OCI-LY3 (cell line): ENCODE results near the gene LSG1.
A peak's percentile ranks its signal among the peaks of the same experiment; 100 is the strongest.

Experiments
- H2AFZ ChIP-seq: fragments of 200-600, 300-600 bp; shearing (Covaris generic); 2 replicates; pipeline ENCODE4 v1.6.0; 2014; ENCODE audit warnings: antibody characterized with exemption, low read depth, low read length
- H3K27ac ChIP-seq: fragments of 200-600, 300-600 bp; sonication (generic); 2 replicates; pipeline ENCODE4 v1.5.1; 2014; ENCODE audit warnings: mild to moderate bottlenecking, low read length, moderate library complexity, mixed read lengths
- H3K27me3 ChIP-seq: fragments of 200-600, 300-600 bp; sonication (generic); 2 replicates; pipeline ENCODE4 v1.6.1; 2014; ENCODE audit warnings: low read depth, low read length, mixed read lengths
- H3K36me3 ChIP-seq: fragments of 200-600, 300-600 bp; sonication (generic); replicated peaks from 2 replicates; pipeline ENCODE3; 2014; ENCODE audit warnings: low read depth, low read length, mixed read lengths
- H3K4me1 ChIP-seq: fragments of 300-600, 200-600 bp; sonication (generic); 2 replicates; pipeline ENCODE4 v1.6.1; 2014; ENCODE audit warnings: low read length, mixed read lengths
- H3K4me2 ChIP-seq: fragments of 200-600, 300-600 bp; sonication (generic); 2 replicates; pipeline ENCODE4 v1.6.1; 2014; ENCODE audit warnings: low read length, mixed read lengths
- H3K4me3 ChIP-seq: fragments of 300-600, 200-600 bp; sonication (generic); 2 replicates; pipeline ENCODE4 v1.5.1; 2014; ENCODE audit warnings: antibody characterized with exemption, mild to moderate bottlenecking, low read length, moderate library complexity
- H3K79me2 ChIP-seq: fragments of 300-600, 200-600 bp; shearing (Covaris generic); 2 replicates; pipeline ENCODE4 v1.6.1; 2014; ENCODE audit warnings: mild to moderate bottlenecking, low read length, mixed read lengths
- H3K9ac ChIP-seq: fragments of 300-600, 200-600 bp; shearing (Covaris generic); 2 replicates; pipeline ENCODE4 v1.6.0; 2014; ENCODE audit warnings: mild to moderate bottlenecking, low read length, moderate library complexity
- H3K9me3 ChIP-seq: fragments of 200-600, 300-600 bp; shearing (Covaris generic); 2 replicates; pipeline ENCODE4 v1.6.1; 2014; ENCODE audit warnings: low read length, mixed read lengths; ENCODE audit not compliant: insufficient read depth
- H4K20me1 ChIP-seq: fragments of 200-600, 300-600 bp; sonication (generic); 2 replicates; pipeline ENCODE4 v1.6.1; 2016; ENCODE audit warnings: low read length, mixed read lengths; ENCODE audit not compliant: insufficient read depth
- CTCF ChIP-seq: fragments of 200-600, 300-600 bp; sonication (generic); IDR thresholded peaks from 2 replicates; pipeline ENCODE4 v1.5.1; 2014; ENCODE audit warnings: antibody characterized with exemption, low read length, low read depth
- EZH2phosphoT487 ChIP-seq: fragments of 200-600 bp; shearing (Covaris generic); IDR thresholded peaks from 2 replicates; pipeline ENCODE4 v1.6.1; 2018; ENCODE audit warnings: antibody characterized with exemption, mixed run types, low read depth

Gene LSG1

GRCh38 chr3:194637066-194637465 is 34.9 kb downstream of the LSG1 start:
- Histone ChIP-seq H3K79me2 (no peaks in the 10 kb centered on the region), H2AFZ (no peak overlapping the region), H3K27ac (no peak overlapping the region), H3K4me1 (peaks cover 4% of the 10 kb centered on the region; the same call in 1 of the 2 replicates), H3K4me2 (no peak overlapping the region), H3K9me3 (no peaks in the 10 kb centered on the region), H3K4me3 (no peak overlapping the region), H3K27me3 (no peaks in the 10 kb centered on the region), H3K9ac (no peak overlapping the region), H3K36me3 (peaks cover 17% of the 10 kb centered on the region), H4K20me1 (no peaks in the 10 kb centered on the region)
- no peak for TF ChIP-seq CTCF
- no peak for TF ChIP-seq EZH2phosphoT487

GRCh38 chr3:194633349-194634004 is 38.5 kb downstream of the LSG1 start, which contains the start of gene TMEM44:
TSS of gene TMEM44 (minus strand) at chr3:194633419. CDS start at chr3:194633215, 204 bp downstream.
- Histone ChIP-seq H3K27ac (no peak within 1 kb of the TSS), H3K4me3 (peak within 1 kb of the TSS; percentile 98), H3K9ac (peak within 1 kb of the TSS; percentile 78), H3K4me2 (peak within 1 kb of the TSS; percentile 76), H3K79me2 (no peaks in the 10 kb centered on the region), H3K27me3 (no peaks in the 10 kb centered on the region), H4K20me1 (no peaks in the 10 kb centered on the region), H2AFZ (peak within 1 kb of the TSS; percentile 99), H3K36me3 (peaks cover 3% of the 10 kb centered on the region), H3K4me1 (peaks cover 4% of the 10 kb centered on the region; the same call in 1 of the 2 replicates), H3K9me3 (no peaks in the 10 kb centered on the region)
- TF ChIP-seq CTCF (peak; percentile 64), EZH2phosphoT487 (no peak)

- peak overlapping the region; percentile 98 for H3K4me3 ChIP-seq
- H3K4me1 ChIP-seq = peaks cover 4% of the 10 kb centered on the region; the same call in 1 of the 2 replicates
- H3K27me3 ChIP-seq = no peaks in the 10 kb centered on the region
- H3K4me2 ChIP-seq = peak overlapping the region; percentile 76
- H2AFZ ChIP-seq = peak overlapping the region; percentile 99; the same call in 1 of the 2 replicates
- no peaks in the 10 kb centered on the region for H3K9me3 ChIP-seq
- no peak for TF ChIP-seq EZH2phosphoT487
- no peak for TF ChIP-seq CTCF
- H3K27ac ChIP-seq = no peak overlapping the region
- H3K36me3 ChIP-seq = peaks cover 6% of the 10 kb centered on the region
- H3K79me2 ChIP-seq = no peaks in the 10 kb centered on the region
- no peaks in the 10 kb centered on the region for H4K20me1 ChIP-seq
- peak overlapping the region; percentile 78 for H3K9ac ChIP-seq
Measured at GRCh38 chr3:194632809-194633348, 39.1 kb downstream of the LSG1 start.

- no peak overlapping the region for H3K27ac ChIP-seq
- no peak for TF ChIP-seq CTCF
Measured at GRCh38 chr3:194632226-194632808, 39.7 kb downstream of the LSG1 start.

More at GRCh38 chr3:194632226-194632808, 39.7 kb downstream of the LSG1 start:
- Histone ChIP-seq H3K79me2 (no peaks in the 10 kb centered on the region), H3K4me3 (peak overlapping the region; percentile 98), H3K27me3 (no peaks in the 10 kb centered on the region), H3K4me2 (peak overlapping the region; percentile 76), H3K36me3 (peaks cover 6% of the 10 kb centered on the region), H2AFZ (peak overlapping the region; percentile 42; the same call in 1 of the 2 replicates), H4K20me1 (no peaks in the 10 kb centered on the region), H3K4me1 (peaks cover 4% of the 10 kb centered on the region; the same call in 1 of the 2 replicates), H3K9me3 (no peaks in the 10 kb centered on the region), H3K9ac (peak overlapping the region; percentile 78)
